Medulla oblongata (tissue), 1 donor: ENCODE data around the gene SH3RF3.

ENCODE experiments used
- DNase-seq: peaks from one replicate; pipeline ENCODE4 v3.0.0-alpha.2; 2015; ENCODE audit errors: extremely low spot score

The SH3RF3 gene

GRCh38 chr2:109304731-109305470, 175.9 kb downstream of the SH3RF3 start:
- DNase-seq, result no peak

GRCh38 chr2:109305490-109306167, 176.6 kb downstream of the SH3RF3 start:
- DNase-seq, result no peak

- DNase-seq, result no peak
Measured at GRCh38 chr2:109306190-109306589, 177.2 kb downstream of the SH3RF3 start.

- DNase-seq, result no peak
Measured at GRCh38 chr2:109311771-109312170, 182.8 kb downstream of the SH3RF3 start.

- DNase-seq, result no peak
Measured at GRCh38 chr2:109312902-109313301, 183.9 kb downstream of the SH3RF3 start.

- no peak for DNase-seq
Measured at GRCh38 chr2:109313343-109313742, 184.3 kb downstream of the SH3RF3 start.

GRCh38 chr2:109316091-109316490, 187.1 kb downstream of the SH3RF3 start:
- DNase-seq, result no peak

- DNase-seq, result no peak
Measured at GRCh38 chr2:109317471-109318095, 188.6 kb downstream of the SH3RF3 start.

GRCh38 chr2:109318150-109318948, 189.3 kb downstream of the SH3RF3 start:
- DNase-seq, result peak; percentile 24

- no peak for DNase-seq
Measured at GRCh38 chr2:109318949-109319342, 189.9 kb downstream of the SH3RF3 start.

- no peak for DNase-seq
Measured at GRCh38 chr2:109320195-109320922, 191.4 kb downstream of the SH3RF3 start.

GRCh38 chr2:109321570-109321969, 192.6 kb downstream of the SH3RF3 start:
- no peak for DNase-seq

GRCh38 chr2:109322111-109322510, 193.1 kb downstream of the SH3RF3 start:
- peak; percentile 62 for DNase-seq

- DNase-seq, result no peak
Measured at GRCh38 chr2:109322641-109323040, 193.6 kb downstream of the SH3RF3 start.

- DNase-seq, result peak; percentile 39
Measured at GRCh38 chr2:109324861-109325260, 195.9 kb downstream of the SH3RF3 start.

GRCh38 chr2:109325570-109325969, 196.6 kb downstream of the SH3RF3 start:
- DNase-seq, result no peak

GRCh38 chr2:109326306-109326705, 197.3 kb downstream of the SH3RF3 start:
- no peak for DNase-seq

GRCh38 chr2:109330056-109330455, 201.1 kb downstream of the SH3RF3 start:
- no peak for DNase-seq

- no peak for DNase-seq
Measured at GRCh38 chr2:109331081-109331480, 202.1 kb downstream of the SH3RF3 start.

- DNase-seq, result peak; percentile 62
Measured at GRCh38 chr2:109331896-109332848, 203.2 kb downstream of the SH3RF3 start.
